Liver (tissue), 3 donors: Measurements from ENCODE around the gene IFNG-AS1.

Experiments used
- EGR1 ChIP-seq, 2 donors: IDR thresholded peaks; 2 replicates each; pipeline ENCODE4 v1.6.1; 2016 to 2018; ENCODE audit warnings: antibody characterized with exemption in 2 of 2, low read depth in 2 of 2
- GABPA ChIP-seq, 2 donors: IDR thresholded peaks in 1 of 2; conservative IDR thresholded peaks in 1 of 2; 2 replicates each; pipeline ENCODE4 v1.6.1; 2016; ENCODE audit warnings: antibody characterized with exemption in 2 of 2, mild to moderate bottlenecking in 1 of 2, moderate library complexity in 1 of 2
- HNF4A ChIP-seq, 2 donors: conservative IDR thresholded peaks; 2 replicates each; pipeline ENCODE4 v1.6.1; 2016; ENCODE audit warnings: antibody characterized with exemption in 2 of 2, mild to moderate bottlenecking in 2 of 2
- JUND ChIP-seq, 2 donors: IDR thresholded peaks; 2 replicates each; pipeline ENCODE4 v1.6.1; 2016; ENCODE audit warnings: antibody characterized with exemption in 2 of 2
- RAD21 ChIP-seq, 2 donors: IDR thresholded peaks; 2 replicates each; pipeline ENCODE4 v1.6.1; 2016; ENCODE audit warnings: antibody characterized with exemption in 2 of 2, mild to moderate bottlenecking in 2 of 2
- RXRA ChIP-seq, 2 donors: IDR thresholded peaks; 2 replicates each; pipeline ENCODE4 v1.6.1; 2017 to 2018; ENCODE audit warnings: antibody characterized with exemption in 2 of 2, mild to moderate bottlenecking in 1 of 2
- SP1 ChIP-seq: IDR thresholded peaks from 2 replicates; pipeline ENCODE4 v1.6.1; 2018; ENCODE audit warnings: antibody characterized with exemption, mild to moderate bottlenecking
- TF ChIP-seq, protein P1 (sequence below): IDR thresholded peaks from 2 replicates; pipeline ENCODE4 v1.6.1; 2016; ENCODE audit warnings: antibody characterized with exemption
- TF ChIP-seq, protein P2 (sequence below): fragments of 150-350 bp; IDR thresholded peaks from 2 replicates; pipeline ENCODE4 v1.5.1; 2017; ENCODE audit warnings: improper control_type of control experiment, low read depth, low read length; ENCODE audit not compliant: missing input control
- TF ChIP-seq, protein P3 (sequence below): IDR thresholded peaks from 2 replicates; pipeline ENCODE4 v1.6.1; 2016; ENCODE audit warnings: antibody characterized with exemption, mild to moderate bottlenecking
- TF ChIP-seq, protein P4 (sequence below): IDR thresholded peaks from 2 replicates; pipeline ENCODE4 v1.6.1; 2016; ENCODE audit warnings: antibody characterized with exemption
- TF ChIP-seq, protein P5 (sequence below): IDR thresholded peaks from 2 replicates; pipeline ENCODE4 v1.6.1; 2016; ENCODE audit warnings: antibody characterized with exemption
- donor health status: healthy.
- donor health status: healthy.

DNA sequence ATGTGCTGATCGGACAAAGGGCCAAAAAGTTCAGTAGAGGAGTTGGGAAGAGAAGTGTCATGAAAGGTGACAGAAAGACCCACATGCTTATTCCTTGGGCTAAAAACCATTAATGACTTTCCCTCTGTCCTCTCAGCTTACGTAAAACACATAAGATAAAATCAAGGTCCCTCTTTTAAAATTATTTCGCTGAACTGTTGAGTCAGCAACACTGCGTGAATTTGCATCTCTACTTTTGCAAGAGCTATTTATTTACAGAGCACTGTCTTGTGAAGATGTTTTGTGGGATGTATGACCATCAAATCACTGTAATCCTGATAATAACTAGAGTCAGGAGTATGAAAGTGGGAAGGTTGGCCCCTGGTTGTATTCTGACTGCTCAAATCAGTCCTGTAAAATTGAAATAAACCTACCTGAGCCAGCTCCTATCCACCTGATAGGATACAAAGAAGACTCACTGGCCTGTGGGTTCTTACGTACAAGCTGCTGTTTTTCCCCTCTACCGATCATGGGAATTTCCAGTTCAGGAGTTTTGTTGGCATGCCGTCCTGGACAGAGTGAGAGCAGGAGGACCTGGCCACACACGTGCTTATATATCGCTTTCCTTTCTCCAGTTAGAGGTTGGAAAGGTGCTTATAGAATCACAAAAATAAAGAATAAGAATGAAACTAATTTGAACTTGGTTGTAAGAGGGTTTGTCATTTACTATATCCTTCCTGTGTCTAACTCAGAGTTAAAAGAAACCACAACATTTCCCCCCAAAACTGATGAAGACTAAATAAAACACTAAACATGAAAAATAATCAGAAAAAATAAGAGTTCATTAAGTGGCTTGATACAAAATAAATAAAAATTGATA is 42.9 kb downstream of the IFNG-AS1 start:
- TF ChIP-seq, protein P1, sequence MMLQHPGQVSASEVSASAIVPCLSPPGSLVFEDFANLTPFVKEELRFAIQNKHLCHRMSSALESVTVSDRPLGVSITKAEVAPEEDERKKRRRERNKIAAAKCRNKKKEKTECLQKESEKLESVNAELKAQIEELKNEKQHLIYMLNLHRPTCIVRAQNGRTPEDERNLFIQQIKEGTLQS, result no peak
- TF ChIP-seq GABPA (IDR thresholded peaks at IDR 0.05 in 1 of 2, conservative IDR thresholded peaks at IDR 0.05 in 1 of 2), result no peak
- TF ChIP-seq, protein P2, sequence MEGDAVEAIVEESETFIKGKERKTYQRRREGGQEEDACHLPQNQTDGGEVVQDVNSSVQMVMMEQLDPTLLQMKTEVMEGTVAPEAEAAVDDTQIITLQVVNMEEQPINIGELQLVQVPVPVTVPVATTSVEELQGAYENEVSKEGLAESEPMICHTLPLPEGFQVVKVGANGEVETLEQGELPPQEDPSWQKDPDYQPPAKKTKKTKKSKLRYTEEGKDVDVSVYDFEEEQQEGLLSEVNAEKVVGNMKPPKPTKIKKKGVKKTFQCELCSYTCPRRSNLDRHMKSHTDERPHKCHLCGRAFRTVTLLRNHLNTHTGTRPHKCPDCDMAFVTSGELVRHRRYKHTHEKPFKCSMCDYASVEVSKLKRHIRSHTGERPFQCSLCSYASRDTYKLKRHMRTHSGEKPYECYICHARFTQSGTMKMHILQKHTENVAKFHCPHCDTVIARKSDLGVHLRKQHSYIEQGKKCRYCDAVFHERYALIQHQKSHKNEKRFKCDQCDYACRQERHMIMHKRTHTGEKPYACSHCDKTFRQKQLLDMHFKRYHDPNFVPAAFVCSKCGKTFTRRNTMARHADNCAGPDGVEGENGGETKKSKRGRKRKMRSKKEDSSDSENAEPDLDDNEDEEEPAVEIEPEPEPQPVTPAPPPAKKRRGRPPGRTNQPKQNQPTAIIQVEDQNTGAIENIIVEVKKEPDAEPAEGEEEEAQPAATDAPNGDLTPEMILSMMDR, result no peak
- TF ChIP-seq, protein P3, sequence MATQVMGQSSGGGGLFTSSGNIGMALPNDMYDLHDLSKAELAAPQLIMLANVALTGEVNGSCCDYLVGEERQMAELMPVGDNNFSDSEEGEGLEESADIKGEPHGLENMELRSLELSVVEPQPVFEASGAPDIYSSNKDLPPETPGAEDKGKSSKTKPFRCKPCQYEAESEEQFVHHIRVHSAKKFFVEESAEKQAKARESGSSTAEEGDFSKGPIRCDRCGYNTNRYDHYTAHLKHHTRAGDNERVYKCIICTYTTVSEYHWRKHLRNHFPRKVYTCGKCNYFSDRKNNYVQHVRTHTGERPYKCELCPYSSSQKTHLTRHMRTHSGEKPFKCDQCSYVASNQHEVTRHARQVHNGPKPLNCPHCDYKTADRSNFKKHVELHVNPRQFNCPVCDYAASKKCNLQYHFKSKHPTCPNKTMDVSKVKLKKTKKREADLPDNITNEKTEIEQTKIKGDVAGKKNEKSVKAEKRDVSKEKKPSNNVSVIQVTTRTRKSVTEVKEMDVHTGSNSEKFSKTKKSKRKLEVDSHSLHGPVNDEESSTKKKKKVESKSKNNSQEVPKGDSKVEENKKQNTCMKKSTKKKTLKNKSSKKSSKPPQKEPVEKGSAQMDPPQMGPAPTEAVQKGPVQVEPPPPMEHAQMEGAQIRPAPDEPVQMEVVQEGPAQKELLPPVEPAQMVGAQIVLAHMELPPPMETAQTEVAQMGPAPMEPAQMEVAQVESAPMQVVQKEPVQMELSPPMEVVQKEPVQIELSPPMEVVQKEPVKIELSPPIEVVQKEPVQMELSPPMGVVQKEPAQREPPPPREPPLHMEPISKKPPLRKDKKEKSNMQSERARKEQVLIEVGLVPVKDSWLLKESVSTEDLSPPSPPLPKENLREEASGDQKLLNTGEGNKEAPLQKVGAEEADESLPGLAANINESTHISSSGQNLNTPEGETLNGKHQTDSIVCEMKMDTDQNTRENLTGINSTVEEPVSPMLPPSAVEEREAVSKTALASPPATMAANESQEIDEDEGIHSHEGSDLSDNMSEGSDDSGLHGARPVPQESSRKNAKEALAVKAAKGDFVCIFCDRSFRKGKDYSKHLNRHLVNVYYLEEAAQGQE, result no peak
- TF ChIP-seq HNF4A (conservative IDR thresholded peaks at IDR 0.05), result no peak
- TF ChIP-seq, protein P4, sequence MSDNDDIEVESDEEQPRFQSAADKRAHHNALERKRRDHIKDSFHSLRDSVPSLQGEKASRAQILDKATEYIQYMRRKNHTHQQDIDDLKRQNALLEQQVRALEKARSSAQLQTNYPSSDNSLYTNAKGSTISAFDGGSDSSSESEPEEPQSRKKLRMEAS, result no peak
- no peak for TF ChIP-seq EGR1 (IDR thresholded peaks at IDR 0.05; ENCODE audit: low read depth in 2 of 2)
- TF ChIP-seq RAD21 (IDR thresholded peaks at IDR 0.05), result no peak
- TF ChIP-seq, protein P5, sequence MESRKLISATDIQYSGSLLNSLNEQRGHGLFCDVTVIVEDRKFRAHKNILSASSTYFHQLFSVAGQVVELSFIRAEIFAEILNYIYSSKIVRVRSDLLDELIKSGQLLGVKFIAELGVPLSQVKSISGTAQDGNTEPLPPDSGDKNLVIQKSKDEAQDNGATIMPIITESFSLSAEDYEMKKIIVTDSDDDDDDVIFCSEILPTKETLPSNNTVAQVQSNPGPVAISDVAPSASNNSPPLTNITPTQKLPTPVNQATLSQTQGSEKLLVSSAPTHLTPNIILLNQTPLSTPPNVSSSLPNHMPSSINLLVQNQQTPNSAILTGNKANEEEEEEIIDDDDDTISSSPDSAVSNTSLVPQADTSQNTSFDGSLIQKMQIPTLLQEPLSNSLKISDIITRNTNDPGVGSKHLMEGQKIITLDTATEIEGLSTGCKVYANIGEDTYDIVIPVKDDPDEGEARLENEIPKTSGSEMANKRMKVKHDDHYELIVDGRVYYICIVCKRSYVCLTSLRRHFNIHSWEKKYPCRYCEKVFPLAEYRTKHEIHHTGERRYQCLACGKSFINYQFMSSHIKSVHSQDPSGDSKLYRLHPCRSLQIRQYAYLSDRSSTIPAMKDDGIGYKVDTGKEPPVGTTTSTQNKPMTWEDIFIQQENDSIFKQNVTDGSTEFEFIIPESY, result no peak
- TF ChIP-seq RXRA (IDR thresholded peaks at IDR 0.05), result no peak
- TF ChIP-seq SP1, result no peak
- TF ChIP-seq JUND (IDR thresholded peaks at IDR 0.05), result no peak
